ENCODE measurements around the gene MFSD2A.
A peak's percentile ranks its signal among the peaks of the same experiment; 100 is the strongest.
"Not testable (repeated sequence)": the region's sequence is repeated elsewhere in the genome, so short reads cannot be mapped to it uniquely, and the experiment has no call there.

The MFSD2A gene

GRCh38 chr1:39954870-39955546 lies at the start of gene MFSD2A:
Gene MFSD2A, plus strand, starts transcription at chr1:39955145. Its CDS starts 148 bp downstream, at chr1:39955293.
- peak; percentile 90 for DNase-seq

- no peak for DNase-seq
These were observed 49.8 kb upstream of the MFSD2A start for GRCh38 chr1:39905172-39905571.

DNA sequence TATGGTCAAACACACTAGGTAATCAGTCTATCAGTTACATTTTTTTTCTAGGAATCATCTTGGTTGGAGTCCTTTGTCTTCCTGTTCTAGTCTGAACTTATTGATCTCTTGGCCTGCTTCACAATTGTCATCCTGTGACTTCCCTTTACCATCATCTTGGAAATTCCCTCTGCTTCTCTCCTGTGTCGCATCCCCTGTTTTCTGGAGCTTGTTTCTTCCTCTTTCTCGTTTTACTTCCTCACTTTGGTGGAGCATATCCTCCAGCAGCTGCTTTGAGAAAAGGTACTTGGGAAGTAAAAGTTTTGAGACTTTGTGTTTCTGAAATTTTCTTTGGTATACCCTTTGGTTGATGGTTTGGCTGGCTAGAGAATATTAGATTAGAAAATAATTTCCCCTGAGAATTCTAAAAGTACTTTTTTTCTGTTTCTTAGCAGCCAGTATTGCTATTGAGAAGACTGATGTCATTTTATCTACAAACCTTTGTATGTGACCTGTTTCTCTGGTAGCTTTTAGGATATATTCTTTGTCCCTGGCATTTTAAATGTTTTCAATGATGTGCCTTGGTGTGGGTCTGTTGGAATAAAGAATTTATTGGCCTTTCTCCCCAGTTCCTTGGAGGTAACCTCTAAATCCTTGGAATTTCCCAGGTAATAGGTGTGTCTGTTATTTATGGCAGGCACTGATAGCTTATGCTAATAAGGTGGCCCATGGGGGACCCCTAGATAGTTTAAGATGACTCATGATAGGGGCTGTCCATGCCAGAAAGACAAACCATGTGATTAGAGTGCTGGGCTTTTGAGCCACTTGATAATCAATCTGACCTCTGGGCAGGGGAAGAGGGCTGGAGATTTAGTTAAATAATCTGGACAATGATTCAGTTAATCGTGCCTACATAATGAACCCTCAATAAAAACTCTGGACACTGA lies 47.2 kb upstream of the MFSD2A start:
- DNase-seq: peak; percentile 29

DNA sequence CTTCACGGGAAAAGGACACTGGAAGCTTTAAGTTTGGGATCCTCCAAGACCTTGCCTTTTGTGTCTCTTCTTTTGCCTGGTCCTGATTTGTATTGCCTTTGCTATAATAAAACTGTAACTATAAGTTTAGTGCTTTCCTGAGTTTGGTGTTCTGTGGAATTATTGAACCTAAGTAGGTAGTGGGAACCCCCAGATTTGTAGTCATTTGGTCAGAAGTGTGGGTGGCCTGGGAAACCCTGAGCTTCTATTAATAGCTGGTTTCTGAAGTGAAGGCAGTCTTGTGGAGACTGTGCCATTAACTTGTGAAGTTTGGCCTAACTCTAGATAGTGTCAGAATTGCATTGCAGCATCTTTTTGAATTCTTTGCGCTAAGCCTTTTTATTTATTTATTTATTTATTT lies 46.4 kb upstream of the MFSD2A start:
- no peak for DNase-seq

DNA sequence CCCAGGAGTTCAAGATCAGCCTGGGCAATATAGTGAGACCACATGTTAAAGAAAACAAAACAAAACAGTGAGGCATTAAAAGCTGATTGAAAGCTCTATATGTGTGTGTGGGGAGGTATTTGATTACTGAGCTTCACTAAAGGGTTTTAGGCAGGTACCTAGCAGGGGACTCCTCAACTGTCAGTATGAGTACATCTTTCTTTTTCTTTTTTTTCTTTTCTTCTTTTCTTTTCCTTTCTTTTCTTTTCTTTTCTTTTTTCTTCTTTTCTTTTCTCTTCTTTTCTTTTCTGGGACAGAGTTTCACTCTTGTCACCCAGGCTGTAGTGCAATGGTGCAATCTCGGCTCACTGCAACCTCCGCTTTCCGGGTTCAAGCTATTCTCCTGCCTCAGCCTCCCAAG lies 44.7 kb upstream of the MFSD2A start:
- DNase-seq: no peak

GRCh38 chr1:39913136-39913535 lies 41.8 kb upstream of the MFSD2A start:
- not testable (repeated sequence) for DNase-seq

DNA sequence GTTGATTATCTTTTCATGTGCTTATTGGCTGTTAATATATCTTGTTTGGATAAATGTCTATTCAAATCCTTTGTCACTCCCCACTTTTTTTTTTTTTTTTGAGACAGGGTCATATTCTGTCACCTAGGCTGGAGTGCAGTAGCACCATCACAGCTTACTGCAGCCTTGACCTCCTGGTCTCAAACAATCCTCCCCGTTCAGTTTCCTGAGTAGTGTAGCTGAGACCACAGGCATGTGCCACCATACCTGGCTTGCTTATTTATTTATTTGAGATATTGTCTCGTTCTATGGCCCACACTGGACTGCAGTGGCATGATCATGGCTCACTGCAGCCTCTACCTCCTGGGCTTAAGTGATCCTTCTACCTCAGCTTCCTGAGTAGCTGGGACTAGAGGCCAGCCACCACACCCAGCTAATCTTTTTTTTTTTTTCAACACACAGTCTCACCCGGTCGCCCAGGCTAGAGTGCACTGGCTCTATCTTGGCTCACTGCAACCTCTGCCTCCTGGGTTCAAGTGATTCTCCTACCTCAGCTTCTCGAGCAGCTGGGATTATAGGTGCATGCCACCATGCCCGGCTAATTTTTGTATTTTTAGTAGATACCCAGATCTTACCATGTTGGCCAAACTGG lies 39.3 kb upstream of the MFSD2A start:
- DNase-seq: no peak

DNA sequence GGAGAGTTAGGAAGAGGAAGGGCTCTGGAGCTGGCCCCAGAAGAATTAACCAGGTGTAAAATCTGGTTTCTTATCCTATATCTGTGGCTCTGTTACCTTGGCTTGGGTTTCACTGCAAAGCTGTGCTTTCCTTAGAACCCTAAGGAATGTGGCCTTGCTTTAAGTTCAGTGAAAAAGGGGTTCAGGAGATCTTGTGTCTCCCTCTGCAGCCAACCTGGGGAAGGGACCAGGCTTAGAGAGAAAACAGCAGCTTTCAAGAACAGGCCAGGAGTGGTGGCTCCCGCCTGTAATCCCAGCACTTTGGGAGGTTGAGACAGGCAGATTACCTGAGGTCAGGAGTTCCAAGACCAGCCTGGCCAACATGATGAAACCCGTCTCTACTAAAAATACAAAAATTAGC lies 37.1 kb upstream of the MFSD2A start:
- no peak for DNase-seq

DNA sequence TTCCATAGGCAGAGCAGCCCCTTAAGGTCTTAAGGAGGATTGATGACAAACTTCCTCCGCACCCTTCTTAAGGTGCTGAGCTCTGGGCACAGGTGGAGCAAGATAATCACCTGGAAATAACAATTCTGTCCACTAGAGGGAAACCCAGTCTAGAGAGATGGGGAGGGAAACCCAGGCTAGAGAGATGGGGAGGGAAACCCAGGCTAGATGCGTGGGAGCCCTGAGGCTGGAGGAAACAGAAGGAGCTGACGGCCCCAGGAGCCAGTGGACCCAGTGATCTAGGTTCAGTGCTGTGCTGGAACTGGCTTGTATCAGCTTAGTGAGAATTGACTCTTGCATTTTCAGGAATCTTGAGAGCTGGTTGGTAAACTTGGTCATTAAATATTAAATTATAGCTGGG lies 35.4 kb upstream of the MFSD2A start:
- peak; percentile 45 for DNase-seq

DNA sequence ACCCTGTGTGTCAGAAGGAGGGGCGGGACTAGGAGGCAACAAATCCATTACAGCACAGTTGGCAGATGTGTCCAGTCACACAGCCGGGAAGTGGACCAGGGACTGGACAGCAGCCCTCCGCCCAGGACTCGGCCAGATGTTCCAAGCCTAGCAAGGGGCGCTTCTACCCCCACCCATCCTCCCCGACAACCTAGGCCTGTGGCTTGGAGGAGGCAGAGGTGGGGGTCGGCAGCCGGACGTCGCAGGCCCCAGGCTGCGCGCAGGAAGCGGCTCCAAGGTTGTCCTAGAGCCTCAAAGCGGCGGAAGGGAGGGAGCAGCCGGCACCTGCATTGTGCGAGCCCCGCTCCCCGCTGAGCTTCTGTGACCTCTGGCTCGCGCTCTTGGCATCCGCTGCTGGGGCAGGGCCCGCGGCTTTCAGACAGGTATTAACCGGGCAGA lies 32.7 kb upstream of the MFSD2A start:
- no peak for DNase-seq

- peak; percentile 36 for DNase-seq
These were observed 29.1 kb upstream of the MFSD2A start for GRCh38 chr1:39925721-39926342.

- peak; percentile 44 for DNase-seq
These were observed 28.6 kb upstream of the MFSD2A start for GRCh38 chr1:39926343-39926793.

DNA sequence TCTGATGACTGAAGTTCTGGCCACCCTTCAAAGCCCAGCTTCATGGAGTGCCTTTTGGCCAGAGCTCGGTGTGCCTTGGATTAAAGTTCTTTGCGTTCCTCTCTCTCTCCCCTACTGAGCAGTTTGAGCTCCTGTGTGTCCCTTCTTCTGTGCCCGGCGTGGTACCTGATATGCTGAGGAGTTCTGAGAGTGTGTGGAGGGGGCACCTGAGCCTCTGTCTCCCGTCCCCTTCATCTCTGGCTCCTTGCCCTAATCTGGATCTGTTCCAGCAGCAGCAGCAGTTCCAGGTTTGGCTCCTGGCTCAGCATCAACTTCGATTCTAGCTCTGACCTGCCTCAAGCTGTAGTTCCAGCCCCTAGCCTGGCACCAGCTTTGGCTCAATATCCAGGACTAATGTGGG lies 28.1 kb upstream of the MFSD2A start:
- no peak for DNase-seq

GRCh38 chr1:39927538-39927937 lies 27.4 kb upstream of the MFSD2A start:
- DNase-seq: no peak

GRCh38 chr1:39928809-39929587 lies 25.9 kb upstream of the MFSD2A start:
- DNase-seq: no peak

GRCh38 chr1:39933956-39934941 lies 20.7 kb upstream of the MFSD2A start:
- peak; percentile 78 for DNase-seq

GRCh38 chr1:39936724-39937491 lies 18.0 kb upstream of the MFSD2A start:
- peak; percentile 29 for DNase-seq

GRCh38 chr1:39938856-39939255 lies 16.1 kb upstream of the MFSD2A start:
- DNase-seq: no peak

DNA sequence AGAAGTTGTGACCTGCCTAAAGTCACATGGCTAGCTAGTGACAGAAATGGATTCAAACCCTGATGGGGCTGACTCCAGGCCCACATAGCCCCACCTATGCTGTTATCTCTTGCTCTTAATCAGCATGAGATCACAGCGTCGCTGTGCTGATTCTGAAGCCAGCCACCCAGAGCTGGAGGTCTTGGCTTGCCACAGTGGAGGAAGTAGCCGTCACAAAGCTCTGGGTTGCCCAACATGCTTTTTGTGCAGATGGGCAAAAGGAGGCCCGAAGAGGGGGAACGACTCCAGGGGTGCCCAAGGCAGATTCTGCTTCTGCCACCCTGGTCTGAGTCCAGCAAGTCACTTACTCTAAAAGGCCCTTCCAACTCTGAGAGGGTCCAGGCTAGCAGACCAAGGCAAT lies 14.7 kb upstream of the MFSD2A start:
- peak; percentile 39 for DNase-seq

Measured in CD4-positive, alpha-beta T cell treated with Interleukin-15 for 1 hour (primary cell).